NCI-H2107 treated with DMSO at 0.1 percent for 48 hours (cell line): ENCODE measurements around the gene RPS18.
"Not testable (repeated sequence)": the region's sequence is repeated elsewhere in the genome, so short reads cannot be mapped to it uniquely, and the experiment has no call there.

Experiments
- DNase-seq: peaks from one replicate; lab custom pipeline; 2025; ENCODE audit not compliant: unreplicated experiment; lab: John Stamatoyannopoulos, UW

Gene RPS18

DNA sequence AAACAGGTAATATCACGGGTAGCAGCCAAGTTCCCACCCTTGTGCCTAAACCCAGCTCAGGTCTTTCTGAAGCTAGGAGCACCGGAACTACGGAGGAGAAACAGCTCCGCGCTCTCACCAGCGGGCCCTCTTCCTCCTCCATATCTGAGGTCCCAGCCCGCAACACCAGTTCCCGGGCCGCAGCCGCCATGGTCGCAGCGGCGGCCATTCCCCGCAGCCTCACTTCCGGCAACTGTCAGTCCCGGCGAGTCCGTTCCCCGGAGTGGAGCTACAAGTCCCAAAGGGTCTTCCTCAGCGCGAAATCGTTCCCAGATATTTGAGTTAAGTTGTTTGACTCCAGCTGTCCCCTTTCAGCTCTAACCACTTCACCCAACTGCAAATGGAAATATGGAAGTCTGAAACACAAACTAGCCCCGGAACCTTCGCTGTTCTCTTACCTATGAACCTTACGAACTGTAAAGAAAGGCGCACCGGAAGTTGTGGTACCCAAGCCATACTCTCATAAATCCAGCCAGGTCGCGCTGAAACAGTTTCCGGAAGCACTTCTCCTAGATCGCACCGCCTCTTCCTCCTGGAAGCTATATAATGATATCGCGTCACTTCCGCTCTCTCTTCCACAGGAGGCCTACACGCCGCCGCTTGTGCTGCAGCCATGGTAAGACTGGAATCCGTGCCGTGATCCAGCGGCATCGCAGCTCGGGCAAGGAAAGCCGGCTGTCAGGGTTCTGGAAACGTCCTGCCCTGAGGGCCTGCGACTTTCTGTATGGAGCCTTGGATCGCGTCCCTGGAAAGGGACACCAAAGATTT is at the start of gene RPS18, which contains the start of gene VPS52:
RPS18 (plus strand) TSS at position 608 of the 807 bp plus-strand sequence; CDS start at position 653, 45 bp downstream.
VPS52 (minus strand) TSS at position 409 of the 807 bp plus-strand sequence; CDS start at position 208, 201 bp downstream.
- DNase-seq, result peak; percentile 92

- DNase-seq, result not testable (repeated sequence)
Observed at GRCh38 chr6:33226503-33227120, 45.3 kb upstream of the RPS18 start.

GRCh38 chr6:33235221-33235634 is 36.6 kb upstream of the RPS18 start:
- peak; percentile 47 for DNase-seq

DNA sequence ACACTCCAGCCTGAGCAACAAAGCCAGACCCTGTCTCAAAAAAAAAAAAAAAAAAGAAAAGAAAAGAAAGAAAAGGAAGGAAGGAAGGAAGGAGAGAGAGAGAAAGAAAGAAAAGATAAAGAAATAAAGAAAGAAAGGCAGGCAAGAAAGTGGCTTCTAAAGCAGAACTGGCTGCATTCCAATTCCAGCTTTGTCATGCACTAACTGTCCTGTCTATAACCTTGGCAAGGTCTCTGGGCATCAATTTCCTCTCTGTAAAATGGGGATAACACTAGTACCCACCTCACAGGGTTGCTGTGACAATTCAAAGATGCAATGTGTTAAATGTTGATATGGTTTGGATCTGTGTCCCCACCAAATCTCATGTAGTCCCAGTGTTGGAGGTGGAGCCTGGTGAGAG is 35.5 kb upstream of the RPS18 start:
- DNase-seq, result no peak

GRCh38 chr6:33236852-33237251 is 35.0 kb upstream of the RPS18 start:
- DNase-seq, result no peak

- no peak for DNase-seq
Observed at GRCh38 chr6:33237741-33238140, 34.1 kb upstream of the RPS18 start.

DNA sequence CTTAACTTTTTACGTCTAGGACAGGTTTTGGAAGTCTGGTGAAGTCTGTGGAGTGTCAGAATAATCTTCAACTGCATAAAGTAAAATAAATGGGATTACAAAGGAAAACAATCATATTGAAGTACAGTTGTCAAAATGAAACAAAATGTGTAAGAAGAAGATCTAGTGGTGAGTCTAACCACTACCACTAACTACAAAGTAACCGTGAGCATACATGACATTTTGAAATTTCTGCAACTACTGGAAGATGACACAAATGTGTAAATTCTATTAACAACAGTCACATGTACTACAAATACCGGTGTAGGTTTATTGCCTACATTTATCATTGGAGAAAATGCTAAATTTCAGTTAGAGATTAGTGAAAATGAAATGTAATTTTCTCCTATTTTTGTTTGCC is 29.9 kb upstream of the RPS18 start:
- DNase-seq, result no peak

DNA sequence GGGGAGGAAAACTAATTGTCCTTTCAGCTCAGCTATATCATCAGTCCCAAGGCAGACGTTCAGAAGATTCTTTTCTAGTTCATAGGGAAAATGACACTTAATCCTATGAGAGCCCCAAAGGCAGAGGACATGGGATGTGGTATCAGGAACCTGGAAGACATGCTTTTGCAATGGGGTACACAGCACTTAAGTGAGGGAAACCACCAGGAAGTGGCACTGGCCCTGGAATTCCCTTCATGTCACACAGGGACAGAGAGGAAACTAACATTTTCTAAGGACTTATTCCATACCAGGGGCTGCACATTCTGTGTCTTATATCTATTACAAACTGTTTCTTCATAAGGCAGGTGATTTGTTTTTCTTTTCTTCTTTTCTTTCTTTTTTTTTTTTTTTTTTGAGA is 28.4 kb upstream of the RPS18 start:
- DNase-seq, result no peak

- peak; percentile 63 for DNase-seq
Observed at GRCh38 chr6:33247977-33248642, 23.8 kb upstream of the RPS18 start.

GRCh38 chr6:33248643-33248931 is 23.3 kb upstream of the RPS18 start:
- DNase-seq, result no peak

DNA sequence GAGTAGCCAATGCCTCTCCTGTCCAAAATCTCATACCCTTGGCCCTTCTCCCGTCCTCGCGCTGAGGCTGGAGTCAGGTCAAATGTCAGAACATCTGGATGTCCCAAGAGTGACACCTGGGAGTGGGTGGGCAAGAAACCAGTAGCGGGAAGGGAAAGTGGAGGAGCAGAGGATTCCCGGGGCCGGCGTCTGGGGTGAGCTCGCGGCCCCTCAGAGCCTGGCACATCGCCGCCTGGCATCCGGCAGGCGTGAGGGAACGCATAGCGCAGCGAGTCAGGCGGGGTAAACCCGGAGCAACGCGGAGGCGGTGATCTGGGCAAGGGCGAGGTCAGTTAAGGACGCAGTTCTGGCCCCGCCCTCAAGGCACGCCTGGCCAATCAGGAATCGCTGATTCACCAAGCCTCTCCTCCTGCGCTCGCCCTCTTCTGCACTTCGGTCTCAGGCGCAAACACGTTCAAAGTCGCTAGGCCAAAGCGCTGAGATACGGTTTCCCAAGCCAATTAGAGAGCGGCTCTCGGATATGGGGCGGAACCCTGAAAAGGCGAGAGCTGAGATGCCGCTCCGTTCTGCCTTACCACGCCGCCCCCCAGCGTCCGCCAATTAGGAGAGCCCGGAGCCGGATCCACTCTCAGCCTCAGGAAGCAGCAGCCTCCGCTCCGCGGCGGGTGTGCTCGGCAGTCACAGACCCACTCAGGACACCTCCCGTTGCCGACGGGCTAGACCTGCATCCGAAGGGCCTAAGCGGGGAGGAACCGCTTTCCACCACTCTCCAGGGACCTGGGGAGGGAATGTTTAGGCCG is 22.7 kb upstream of the RPS18 start:
- peak; percentile 88 for DNase-seq

DNA sequence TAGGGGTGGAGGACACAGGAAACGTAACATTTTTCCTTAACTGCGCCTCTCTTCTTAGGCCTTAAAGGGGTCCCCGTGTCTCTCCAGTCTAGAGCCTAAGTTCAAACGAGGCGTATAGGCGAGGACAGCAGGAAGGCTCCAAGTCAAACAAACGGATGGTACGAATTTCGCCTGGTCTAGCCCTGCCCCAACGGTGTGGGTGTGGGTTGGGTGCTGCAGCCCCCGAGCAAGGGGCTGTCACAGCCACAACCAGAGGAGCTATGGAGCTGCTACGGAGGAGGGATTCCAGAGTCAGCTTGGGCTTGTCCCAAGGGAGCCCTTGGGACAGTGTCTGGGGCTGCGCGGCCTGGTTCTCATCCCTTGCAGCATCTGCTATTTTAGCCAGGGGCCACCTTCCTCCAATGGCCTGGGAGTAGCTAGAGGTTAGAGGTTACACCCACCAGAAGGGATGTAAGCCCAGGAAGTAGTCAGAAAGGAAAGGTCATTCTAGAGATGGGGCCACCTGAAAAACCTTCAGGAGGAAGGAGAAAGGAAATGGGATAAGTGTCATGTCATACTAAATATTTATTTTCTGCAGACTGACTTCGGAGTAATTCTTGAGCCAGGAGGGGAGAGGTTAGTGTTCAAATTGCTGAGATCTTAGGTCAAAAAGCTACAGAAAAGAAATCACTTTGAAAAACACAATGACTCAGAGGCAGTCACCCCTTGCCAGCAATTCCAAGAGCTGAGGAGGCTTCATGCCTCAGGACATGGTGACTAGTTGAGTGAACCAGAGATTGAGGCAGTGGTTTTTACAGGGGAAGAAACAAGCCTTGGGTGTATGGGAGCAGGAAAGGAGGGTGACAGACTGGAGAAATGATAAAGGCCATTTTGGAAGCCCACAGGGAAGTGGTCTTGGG is 21.9 kb upstream of the RPS18 start:
- DNase-seq, result no peak

- DNase-seq, result no peak
Observed at GRCh38 chr6:33250731-33251130, 21.1 kb upstream of the RPS18 start.

- DNase-seq, result no peak
Observed at GRCh38 chr6:33251395-33252012, 20.4 kb upstream of the RPS18 start.

- no peak for DNase-seq
Observed at GRCh38 chr6:33252759-33253158, 19.1 kb upstream of the RPS18 start.

DNA sequence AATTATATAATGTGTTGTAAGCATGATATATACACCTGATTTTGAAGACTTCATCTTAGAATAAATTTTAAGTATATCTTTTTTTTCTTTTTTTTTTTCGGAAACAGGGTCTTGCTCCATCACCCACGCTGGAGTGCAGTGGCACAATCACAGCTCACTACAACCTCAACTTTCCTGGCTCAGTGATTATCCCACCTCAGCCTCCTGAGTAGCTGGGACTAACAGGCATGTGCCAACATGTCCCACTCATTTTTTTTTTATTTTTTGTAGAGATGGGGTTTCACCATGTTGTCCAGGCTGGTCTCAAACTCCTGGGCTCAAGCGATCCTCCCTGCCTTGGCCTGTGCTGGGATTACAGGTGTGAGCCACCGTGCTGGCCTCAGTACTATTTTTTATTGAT is 17.3 kb upstream of the RPS18 start:
- no peak for DNase-seq

DNA sequence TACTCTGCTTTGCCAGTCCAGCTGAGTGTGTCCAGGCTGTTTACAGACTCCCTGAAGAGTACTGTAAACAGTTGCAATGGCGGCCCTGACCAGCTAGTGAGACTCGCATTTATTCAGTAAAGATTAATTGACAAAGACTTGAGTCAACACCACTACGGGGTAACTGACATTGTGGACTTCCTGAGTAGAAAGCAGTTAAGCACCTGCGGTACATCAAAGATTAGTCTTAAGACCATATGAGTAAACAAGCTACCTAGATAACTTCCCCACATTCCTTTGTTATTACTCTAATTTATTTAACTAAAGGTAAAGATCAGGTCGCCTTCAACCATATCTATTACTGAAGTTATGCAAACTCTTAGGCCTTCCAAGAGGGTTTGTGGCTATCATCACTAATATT is 12.8 kb upstream of the RPS18 start:
- DNase-seq, result no peak

DNA sequence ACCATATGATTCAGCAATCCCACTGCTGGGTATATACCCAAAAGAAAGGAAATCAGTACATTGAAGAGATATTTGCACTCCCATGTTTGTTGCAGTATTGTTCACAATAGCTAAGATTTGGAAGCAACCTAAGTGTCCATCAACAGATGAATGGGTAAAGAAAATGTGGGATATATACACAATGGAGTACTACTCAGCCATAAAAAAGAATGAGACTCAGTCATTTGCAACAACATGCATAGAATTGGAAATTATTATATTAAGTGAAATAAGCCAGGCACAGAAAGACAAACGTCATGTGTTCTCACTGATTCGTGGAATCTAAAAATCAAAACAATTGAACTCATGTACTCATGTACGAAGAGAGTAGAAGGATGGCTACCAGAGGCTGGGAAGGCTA is 9.4 kb upstream of the RPS18 start:
- DNase-seq, result not testable (repeated sequence)

DNA sequence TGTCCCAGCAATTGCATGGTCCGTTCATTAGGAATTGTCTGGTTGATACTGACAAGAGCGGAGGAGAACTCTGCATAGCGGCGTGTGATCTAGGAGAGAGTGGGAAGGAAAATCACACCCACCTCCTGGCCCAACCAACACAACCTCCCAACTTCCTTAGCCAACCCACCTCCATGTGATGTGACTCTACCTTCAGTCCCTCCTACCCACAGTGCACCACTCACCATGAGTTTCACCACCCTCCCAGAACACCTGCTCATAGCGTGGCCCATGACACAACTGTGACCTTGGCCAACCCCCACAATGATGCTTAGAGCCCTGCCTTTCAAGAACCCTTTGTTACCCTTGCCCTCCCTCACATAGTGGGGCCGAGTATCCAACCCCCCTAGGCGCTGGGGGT is 7.9 kb upstream of the RPS18 start:
- no peak for DNase-seq

GRCh38 chr6:33271117-33271467 is 783 bp upstream of the RPS18 start:
- no peak for DNase-seq
